Lung (tissue), 12 donors: ENCODE measurements around the gene OGG1. TPM values are rescaled to one million over a fixed set of nuclear protein-coding genes. Genes with fewer than 3 reads are reported as not detected.

Source experiments
- ATAC-seq: fragments of 200-7000 bp; cut with Tn5 transposase; one replicate; pipeline ENCODE4 v1.9.1; 2020; ENCODE audit warnings: moderate number of reproducible peaks; ENCODE audit not compliant: insufficient read depth, low FRiP score
- DNase-seq, 3 donors: peaks; one replicate each; pipeline ENCODE4 v3.0.0-alpha.2; 2013 to 2017
- H3K27ac ChIP-seq, 2 donors: one replicate each; pipeline ENCODE4 v1.5.1; 2013; ENCODE audit warnings: mild to moderate bottlenecking in 2 of 2, moderate library complexity in 2 of 2, control low read depth in 1 of 2, inconsistent platforms in 1 of 2, low read depth in 1 of 2, low read length in 1 of 2
- H3K27me3 ChIP-seq, 3 donors: one replicate each; pipeline ENCODE4 v1.5.1; 2013; ENCODE audit warnings: low read length in 2 of 3; ENCODE audit not compliant: control insufficient read depth in 3 of 3, insufficient read depth in 3 of 3
- H3K36me3 ChIP-seq, 4 donors: one replicate each; pipeline ENCODE4 v1.5.1; 2013; ENCODE audit warnings: low read length in 4 of 4, mild to moderate bottlenecking in 1 of 4, moderate library complexity in 1 of 4; ENCODE audit not compliant: control insufficient read depth in 4 of 4, insufficient read depth in 4 of 4
- H3K4me1 ChIP-seq, 5 donors: one replicate each; pipeline ENCODE4 v1.5.1; 2013; ENCODE audit warnings: low read length in 5 of 5, mild to moderate bottlenecking in 2 of 5, moderate library complexity in 1 of 5; ENCODE audit not compliant: control insufficient read depth in 5 of 5, insufficient read depth in 5 of 5
- H3K4me3 ChIP-seq: one replicate; pipeline ENCODE4 v1.5.1; 2013; ENCODE audit warnings: mild to moderate bottlenecking, control low read depth, moderate library complexity
- H3K9ac ChIP-seq, 2 donors: one replicate each; pipeline ENCODE4 v1.5.1; 2013; ENCODE audit warnings: low read length in 2 of 2, control low read depth in 1 of 2; ENCODE audit not compliant: insufficient read depth in 1 of 2
- H3K9me3 ChIP-seq, 4 donors: one replicate each; pipeline ENCODE4 v1.5.1; 2013; ENCODE audit warnings: low read length in 3 of 4, mild to moderate bottlenecking in 1 of 4, moderate library complexity in 1 of 4; ENCODE audit not compliant: control insufficient read depth in 4 of 4, insufficient read depth in 3 of 4
- CTCF ChIP-seq: IDR thresholded peaks from 2 replicates; pipeline ENCODE4 v1.5.1; 2012; ENCODE audit warnings: mild to moderate bottlenecking; ENCODE audit errors: control extremely low read depth, extremely low read depth
- WGBS, 2 donors: extraction: QIAGEN DNeasy Blood & Tissue Kit; methylation state at CpG; one replicate each; pipeline ENCODE4 v1.1.7; 2013; 5-methylcytosine and 5-hydroxymethylcytosine counted together
- polyA plus RNA-seq, 2 donors: library from polyadenylated mRNA; stranded (reverse); fragments of 200-250 nt; gene quantifications; one replicate each; pipeline ENCODE4 v1.2.1, GENCODE V29; 2013
- total RNA-seq, 2 donors: library from RNA; depleted of rRNA in 1 of 2; stranded (reverse); fragments of >200 nt in 1 of 2; gene quantifications; one replicate each; pipeline ENCODE4 v1.2.1, GENCODE V29; 2014 to 2021
- donor health status: control.
- donor health status: control.
- donor health status: Bipolar disorder and iron deficiency.
- donor health status: healthy.
- donor health status: DM: yes; HTN: yes; CAD: no.

The OGG1 gene
- total and polyA plus RNA-seq, 4 donors, result 13.2 to 31.2 (median 23.3) TPM

GRCh38 chr3:9704347-9705322 lies 45.1 kb upstream of the OGG1 start:
- Histone ChIP-seq H3K27ac (no peak overlapping the region), H3K4me1 (peaks cover 0 to 16% (median 0%) of the 10 kb centered on the region in 5 donors), H3K36me3 (peaks cover 0 to 23% (median 7%) of the 10 kb centered on the region in 4 donors), H3K27me3 (peaks cover 0 to 17% (median 4%) of the 10 kb centered on the region in 3 donors), H3K9ac (no peak overlapping the region), H3K4me3 (peak overlapping the region; percentile 13), H3K9me3 (peaks cover 0 to 3% (median 0%) of the 10 kb centered on the region in 4 donors)
- TF ChIP-seq CTCF, result no peak
- WGBS, 2 donors, result 2% methylated on average over 61 to 62 of the region's 62 CpGs
- DNase-seq, result peak; percentile 36 to 55 (median 53)
- peak; percentile 43 for ATAC-seq

- ATAC-seq (no peak), DNase-seq (no peak)
- H3K36me3 ChIP-seq, result no peaks in the 10 kb centered on the region
- H3K9me3 ChIP-seq, result peaks cover 0 to 3% (median 0%) of the 10 kb centered on the region in 4 donors
- H3K9ac ChIP-seq, result no peak overlapping the region
- WGBS, 2 donors, result 81 to 87% methylated on average over 3 of the region's 3 CpGs
- H3K27me3 ChIP-seq, result peaks cover 0 to 7% (median 0%) of the 10 kb centered on the region in 3 donors
- H3K4me3 ChIP-seq, result no peak overlapping the region
- no peaks in the 10 kb centered on the region for H3K4me1 ChIP-seq
- no peak overlapping the region for H3K27ac ChIP-seq
- no peak for TF ChIP-seq CTCF
These were observed 39.5 kb upstream of the OGG1 start for GRCh38 chr3:9710174-9710739.

GRCh38 chr3:9712415-9712814 lies 37.3 kb upstream of the OGG1 start:
- Histone ChIP-seq H3K9ac (no peak overlapping the region), H3K4me1 (no peaks in the 10 kb centered on the region), H3K36me3 (no peaks in the 10 kb centered on the region), H3K27me3 (no peaks in the 10 kb centered on the region), H3K4me3 (no peak overlapping the region), H3K27ac (no peak overlapping the region), H3K9me3 (no peaks in the 10 kb centered on the region)
- ATAC-seq (no peak), DNase-seq (no peak)
- 89 to 98% methylated on average over 2 of the region's 2 CpGs for WGBS, 2 donors
- no peak for TF ChIP-seq CTCF
